Dedifferentiated amniotic fluid mesenchymal stem cell (primary cell): ENCODE data around the gene MICALL1.
A peak's percentile ranks its signal among the peaks of the same experiment; 100 is the strongest.
"Not testable (repeated sequence)": the region's sequence is repeated elsewhere in the genome, so short reads cannot be mapped to it uniquely, and the experiment has no call there.

Experiments
- DNase-seq: peaks from one replicate; pipeline ENCODE4 v3.0.0-alpha.2; 2016; ENCODE audit errors: extremely low spot score

Gene MICALL1

GRCh38 chr22:37926771-37927636, 20.9 kb downstream of the MICALL1 start:
- DNase-seq: no peak

DNA sequence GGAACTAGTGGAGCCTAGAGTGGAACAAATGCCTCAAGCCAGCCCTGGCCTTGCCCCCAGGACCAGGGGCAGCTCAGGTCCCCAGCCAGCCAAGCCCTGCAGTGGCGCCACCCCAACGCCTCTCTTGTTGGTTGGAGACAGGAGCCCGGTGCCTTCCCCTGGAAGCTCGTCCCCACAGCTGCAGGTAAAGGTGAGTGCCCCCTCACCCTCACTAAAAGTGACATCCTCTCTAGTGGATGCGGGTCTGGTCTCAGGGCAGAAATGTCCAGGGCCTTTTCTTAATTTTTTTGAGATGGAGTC, 21.5 kb downstream of the MICALL1 start:
- DNase-seq: no peak

DNA sequence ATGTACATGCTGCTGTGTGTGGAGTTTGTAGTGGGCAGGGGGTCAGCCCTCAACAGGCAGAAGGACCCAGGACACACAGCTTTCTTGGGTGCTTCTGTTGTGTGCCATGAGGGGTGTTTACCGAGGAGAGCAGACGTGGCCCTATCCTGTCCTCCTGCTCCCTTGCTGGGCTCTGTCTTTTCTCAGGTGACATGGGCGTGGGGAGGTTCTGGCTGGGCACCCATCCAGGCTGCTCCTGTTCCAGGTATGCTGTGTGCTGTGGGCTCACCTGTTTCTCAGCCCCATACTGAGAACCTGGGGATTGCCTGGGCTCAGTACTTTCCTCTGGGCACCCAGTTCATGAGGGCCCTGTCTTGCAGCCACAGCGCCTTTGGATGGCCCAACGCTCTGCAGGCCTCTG, 23.3 kb downstream of the MICALL1 start:
- no peak for DNase-seq

GRCh38 chr22:37930270-37930951, 24.3 kb downstream of the MICALL1 start:
- no peak for DNase-seq

GRCh38 chr22:37930952-37931440, 24.9 kb downstream of the MICALL1 start:
- DNase-seq: no peak

DNA sequence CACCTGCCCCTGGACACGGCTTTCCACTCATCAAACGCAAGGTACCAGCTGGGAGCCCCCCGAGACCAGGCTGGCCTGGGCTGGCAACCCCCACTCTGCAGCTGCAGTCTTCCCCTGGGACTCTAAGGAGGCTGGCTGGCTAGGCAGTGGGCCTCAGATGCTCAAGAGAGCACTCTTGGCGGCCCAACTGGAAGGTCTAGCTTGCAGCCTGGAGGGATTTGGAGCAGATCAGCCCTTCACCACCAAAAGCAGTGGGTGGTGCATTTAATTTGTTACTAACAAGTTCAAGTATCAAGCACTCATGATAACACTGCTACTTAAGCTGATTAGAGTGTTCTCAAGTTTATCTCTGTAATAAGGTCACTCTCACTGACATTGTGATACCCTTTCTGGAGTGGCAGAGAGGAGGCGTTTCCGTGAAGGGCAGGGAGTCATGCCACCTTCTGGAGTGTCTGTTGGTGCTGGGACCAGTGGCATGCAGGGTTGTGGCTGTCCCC, 25.8 kb downstream of the MICALL1 start:
- no peak for DNase-seq

DNA sequence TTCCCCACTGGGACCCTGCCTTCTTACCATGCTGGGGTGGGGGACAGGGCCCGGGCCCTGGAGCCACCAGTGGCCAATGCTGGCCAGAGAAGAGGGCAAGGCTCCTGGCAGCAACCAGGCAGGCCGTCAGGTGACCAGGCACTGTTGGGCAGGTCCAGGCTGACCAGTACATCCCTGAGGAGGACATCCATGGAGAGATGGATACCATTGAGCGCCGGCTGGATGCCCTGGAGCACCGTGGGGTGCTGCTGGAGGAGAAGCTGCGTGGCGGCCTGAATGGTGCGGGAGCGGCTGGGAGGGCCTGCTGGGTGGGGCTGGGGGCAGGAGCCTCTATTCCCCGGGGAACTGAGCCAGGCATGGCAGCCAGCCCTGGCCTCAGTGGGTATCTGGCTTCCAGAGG, 26.3 kb downstream of the MICALL1 start:
- no peak for DNase-seq

DNA sequence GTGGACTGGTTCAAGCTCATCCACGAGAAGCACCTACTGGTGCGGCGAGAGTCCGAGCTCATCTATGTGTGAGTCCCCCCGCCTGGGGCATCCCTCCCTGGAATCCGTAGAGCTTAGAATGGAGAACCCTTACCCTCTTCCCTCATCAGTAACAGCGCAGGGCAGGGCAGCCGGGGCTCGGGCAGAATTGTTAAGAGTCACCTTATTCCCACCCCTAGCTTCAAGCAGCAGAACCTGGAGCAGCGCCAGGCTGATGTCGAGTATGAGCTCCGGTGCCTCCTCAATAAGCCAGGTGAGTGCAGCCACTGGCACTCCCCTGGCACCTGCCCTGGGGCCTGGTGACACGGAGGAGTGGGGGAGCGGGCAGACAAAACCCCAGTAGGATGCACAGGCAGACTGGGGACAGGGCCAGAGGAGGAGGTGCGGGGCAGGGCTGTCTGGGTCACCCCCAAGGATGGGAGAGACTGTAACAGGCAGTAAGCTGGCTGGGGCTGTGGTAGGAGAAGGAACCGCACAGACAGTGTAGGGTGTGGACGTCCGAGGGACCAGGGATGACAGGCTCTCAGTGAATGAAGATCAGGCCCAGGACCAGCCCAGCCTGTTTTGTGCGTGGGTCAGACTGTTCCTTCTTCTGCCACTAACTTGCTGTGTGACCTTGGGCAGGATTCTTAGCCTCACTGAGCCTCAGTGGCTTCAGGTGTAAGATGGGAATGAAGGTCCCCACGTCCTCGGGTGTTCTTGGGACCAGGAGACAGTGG, 26.9 kb downstream of the MICALL1 start:
- no peak for DNase-seq

DNA sequence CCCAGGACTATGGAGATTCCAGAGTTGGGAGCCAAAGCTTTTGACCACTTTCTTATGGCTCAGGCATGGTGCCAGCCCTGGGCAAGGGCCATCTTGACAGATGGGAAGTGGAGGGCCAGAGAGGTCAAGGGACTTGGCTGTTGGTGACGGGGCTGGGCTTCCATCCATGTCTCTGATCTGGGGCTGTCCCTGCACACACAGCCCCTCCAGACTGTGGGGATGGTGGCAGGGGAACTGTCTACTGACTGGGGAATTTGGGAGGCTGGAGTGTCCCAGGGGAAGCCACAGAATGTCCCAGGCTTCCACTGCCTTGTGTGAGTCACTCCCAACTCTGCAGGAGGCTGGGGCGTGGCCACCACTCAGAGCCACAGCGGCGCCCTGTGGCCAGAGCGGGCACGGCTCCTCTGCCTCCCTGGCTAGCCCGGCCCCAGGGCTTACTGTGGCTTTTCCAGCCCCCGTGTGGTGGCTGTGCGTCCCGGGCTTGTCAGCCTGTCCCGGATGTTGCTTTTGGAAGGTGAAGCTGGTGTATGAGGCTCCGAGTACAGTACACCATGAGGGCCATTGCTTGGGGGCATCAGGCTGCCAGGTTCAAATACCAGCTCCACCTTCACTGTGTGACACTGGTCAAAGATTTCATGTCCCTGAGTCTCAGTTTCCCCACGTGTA, 27.7 kb downstream of the MICALL1 start:
- peak; percentile 78 for DNase-seq

GRCh38 chr22:37940698-37941376, 34.7 kb downstream of the MICALL1 start:
- DNase-seq: no peak

- DNase-seq: no peak
Measured at GRCh38 chr22:37942133-37942532, 36.0 kb downstream of the MICALL1 start.

DNA sequence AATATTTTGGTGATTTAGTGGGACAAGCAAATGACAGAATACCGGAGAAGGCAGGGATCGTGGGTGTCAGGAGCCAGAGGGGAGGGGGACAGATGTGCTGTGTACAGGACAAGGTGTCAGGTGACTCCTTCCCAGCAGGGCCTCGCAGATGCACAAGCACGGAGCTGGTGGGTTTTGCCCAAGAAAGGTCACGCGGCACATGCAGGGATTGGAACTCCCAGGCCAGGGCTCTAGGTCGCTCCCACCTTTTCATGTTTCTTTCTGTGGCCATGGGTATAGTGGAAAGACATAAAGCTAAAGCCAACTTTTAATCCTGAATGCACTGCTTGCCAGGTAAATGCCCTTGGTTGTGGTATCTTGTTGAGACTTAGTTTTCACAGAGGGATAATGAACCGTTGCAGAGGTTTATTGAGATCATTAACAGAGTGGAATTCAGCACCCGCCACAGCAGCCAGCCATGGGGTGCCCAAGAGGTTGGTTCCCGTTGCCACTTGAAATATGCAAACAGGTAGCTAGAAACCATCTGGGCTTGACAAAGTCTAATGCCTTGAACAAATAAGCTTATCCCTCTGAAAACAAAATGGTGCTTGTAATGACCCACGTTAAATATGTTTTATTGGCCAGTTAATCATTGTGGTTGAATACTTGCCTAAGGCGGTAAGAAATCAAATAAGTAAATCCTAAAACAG, 37.2 kb downstream of the MICALL1 start:
- DNase-seq: no peak

- DNase-seq: no peak
Measured at GRCh38 chr22:37943825-37944198, 37.7 kb downstream of the MICALL1 start.

GRCh38 chr22:37944423-37944822, 38.3 kb downstream of the MICALL1 start:
- not testable (repeated sequence) for DNase-seq

DNA sequence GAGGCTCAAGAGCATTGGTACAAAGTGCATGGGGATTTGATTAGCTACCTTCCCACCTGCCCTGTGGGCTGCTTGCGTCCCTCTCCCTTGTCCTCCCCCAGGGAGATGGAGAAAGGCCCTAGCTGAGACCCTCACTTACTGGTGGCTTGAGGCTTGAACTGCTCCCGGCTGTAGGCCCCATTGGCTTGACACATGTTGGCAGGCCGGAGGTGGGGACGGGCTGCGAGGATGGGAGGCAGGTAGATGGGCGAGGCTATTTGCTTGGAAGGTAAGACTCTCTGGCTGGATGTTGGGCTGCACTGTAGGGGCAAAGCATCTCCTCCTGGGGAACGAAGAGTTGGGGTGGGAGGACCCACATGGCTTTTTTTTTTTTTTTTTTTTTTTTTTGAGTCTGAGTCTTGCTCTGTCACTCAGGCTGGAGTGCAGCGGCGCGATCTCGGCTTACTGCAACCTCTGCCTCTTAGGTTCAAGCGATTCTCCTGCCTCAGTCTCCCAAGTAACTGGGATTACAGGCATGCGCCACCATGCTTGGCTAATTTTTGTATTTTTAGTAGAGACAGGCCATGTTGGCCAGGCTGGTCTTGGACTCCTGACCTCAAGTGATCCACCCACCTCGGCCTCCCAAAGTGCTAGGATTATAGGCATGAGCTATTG, 41.2 kb downstream of the MICALL1 start:
- not testable (repeated sequence) for DNase-seq

DNA sequence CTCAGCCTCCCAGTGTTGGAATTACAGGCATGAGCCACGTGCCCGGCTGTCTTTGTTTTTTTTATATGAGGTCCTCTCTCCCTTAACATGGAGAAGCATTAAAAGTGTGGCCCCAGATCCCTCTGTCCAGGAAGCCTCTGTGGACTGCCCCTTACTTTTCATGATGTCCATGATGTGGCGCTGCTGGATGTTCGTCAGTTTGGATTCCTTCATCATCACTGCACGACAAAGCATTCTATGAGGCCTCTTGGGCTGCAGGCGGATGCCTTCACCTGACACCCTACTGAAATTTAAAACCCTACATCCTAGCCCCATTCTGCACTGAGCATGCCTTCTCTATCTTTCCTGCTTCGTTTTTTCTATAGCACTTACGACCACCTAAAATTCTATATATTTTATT, 45.2 kb downstream of the MICALL1 start:
- DNase-seq: no peak

GRCh38 chr22:37952629-37953028, 46.5 kb downstream of the MICALL1 start:
- DNase-seq: not testable (repeated sequence)

GRCh38 chr22:37953062-37953436, 47.0 kb downstream of the MICALL1 start:
- no peak for DNase-seq

- peak; percentile 96 for DNase-seq
Measured at GRCh38 chr22:37953437-37954179, 47.5 kb downstream of the MICALL1 start, which contains the start of the genes C22orf23 and POLR2F. Gene C22orf23 (minus strand): TSS chr22:37953601. CDS start chr22:37953149, 452 bp downstream. Gene POLR2F (plus strand): TSS chr22:37953699. CDS start chr22:37953788, 89 bp downstream.
